ENCODE results near the gene SNTG2. TPM values are rescaled to one million over a fixed set of nuclear protein-coding genes. Genes with fewer than 3 reads are reported as not detected.

SNTG2 gene
- total and polyA plus RNA-seq, 2 of the 13 experiments (the other 11 are each of a cell fraction or from before 2014, with no cell fraction given) = not detected

GRCh38 chr2:1248187-1248586 lies 297.5 kb downstream of the SNTG2 start:
- no peaks in the 10 kb centered on the region for H3K36me3 ChIP-seq (replicated peaks in 1 of 2; ENCODE audit: control insufficient read depth in 1 of 2, insufficient read depth in 2 of 2, low read length in 2 of 2)
- intact Hi-C loops (cut with micrococcal nuclease; ENCODE audit: unreplicated experiment) = loop anchor here (5.0 kb wide), 1 partner anchor 299 kb away; no protein-coding TSS in a partner anchor
- H3K27me3 ChIP-seq (ENCODE audit: control insufficient read depth in 1 of 2, insufficient read depth in 2 of 2, low read length in 2 of 2) = peaks cover 0 to 12% of the 10 kb centered on the region in 2 experiments
- 7% methylated on average over 5 of the region's 5 CpGs for WGBS (ENCODE audit: low lambda C conversion rate)
- H3K9ac ChIP-seq (ENCODE audit: insufficient read depth, low read depth, low read length) = no peak overlapping the region
- no peak for TF ChIP-seq PHB2 (IDR thresholded peaks at IDR 0.05; ENCODE audit: partially characterized antibody)
- no peak for TF ChIP-seq ZNF44 (CRISPR knock-in tag; IDR thresholded peaks at IDR 0.05)
- TF ChIP-seq, protein P1, sequence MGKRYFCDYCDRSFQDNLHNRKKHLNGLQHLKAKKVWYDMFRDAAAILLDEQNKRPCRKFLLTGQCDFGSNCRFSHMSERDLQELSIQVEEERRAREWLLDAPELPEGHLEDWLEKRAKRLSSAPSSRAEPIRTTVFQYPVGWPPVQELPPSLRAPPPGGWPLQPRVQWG (CRISPR knock-in tag; IDR thresholded peaks at IDR 0.05; ENCODE audit: borderline replicate concordance, low read depth) = no peak
- TF ChIP-seq ZSCAN30 (CRISPR knock-in tag; IDR thresholded peaks at IDR 0.05) = no peak
- TF ChIP-seq ZSCAN12 (CRISPR knock-in tag; IDR thresholded peaks at IDR 0.05) = no peak
- TF ChIP-seq ZNF644 (CRISPR knock-in tag; IDR thresholded peaks at IDR 0.05; ENCODE audit: low read depth) = no peak
- TF ChIP-seq, protein P2, sequence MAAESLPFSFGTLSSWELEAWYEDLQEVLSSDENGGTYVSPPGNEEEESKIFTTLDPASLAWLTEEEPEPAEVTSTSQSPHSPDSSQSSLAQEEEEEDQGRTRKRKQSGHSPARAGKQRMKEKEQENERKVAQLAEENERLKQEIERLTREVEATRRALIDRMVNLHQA (CRISPR knock-in tag; IDR thresholded peaks at IDR 0.05) = no peak
- H3K79me2 ChIP-seq (ENCODE audit: insufficient read depth, low read length) = no peaks in the 10 kb centered on the region
- in situ Hi-C loops (cut with HindIII; ENCODE audit: extremely low pct_ligation_motif_present, low pct_unique_long_range_greater_than_20kb) = loop anchor here (10.0 kb wide), 1 partner anchor 297 kb away; no protein-coding TSS in a partner anchor
- ChIA-PET POLR2A (no interaction called here), CTCF (ENCODE audit: low intra/inter-chr PET ratio, low total read pairs) (no interaction called here)
- H4K20me1 ChIP-seq (ENCODE audit: insufficient read depth, low read length) = no peaks in the 10 kb centered on the region
- no peak overlapping the region for H2AFZ ChIP-seq (ENCODE audit: low read length)
- no peak overlapping the region for H3K4me2 ChIP-seq (ENCODE audit: low read depth, low read length)
- FAIRE-seq (no peak), DNase-seq (ENCODE audit: low spot score) (no peak), ATAC-seq (no peak)
- no peaks in the 10 kb centered on the region for H3K9me3 ChIP-seq (ENCODE audit: low read length)
- H3K4me1 ChIP-seq (ENCODE audit: insufficient read depth, low read length) = no peaks in the 10 kb centered on the region
- no TSS peak for BruUV-seq (replicated peaks)
- H3K4me3 ChIP-seq (replicated peaks in 1 of 3; ENCODE audit: insufficient read depth in 1 of 3, low read depth in 2 of 3, low read length in 3 of 3) = no peak overlapping the region
- H3K27ac ChIP-seq (ENCODE audit: extremely low read length, insufficient read depth, low read length) = no peak overlapping the region

DNA sequence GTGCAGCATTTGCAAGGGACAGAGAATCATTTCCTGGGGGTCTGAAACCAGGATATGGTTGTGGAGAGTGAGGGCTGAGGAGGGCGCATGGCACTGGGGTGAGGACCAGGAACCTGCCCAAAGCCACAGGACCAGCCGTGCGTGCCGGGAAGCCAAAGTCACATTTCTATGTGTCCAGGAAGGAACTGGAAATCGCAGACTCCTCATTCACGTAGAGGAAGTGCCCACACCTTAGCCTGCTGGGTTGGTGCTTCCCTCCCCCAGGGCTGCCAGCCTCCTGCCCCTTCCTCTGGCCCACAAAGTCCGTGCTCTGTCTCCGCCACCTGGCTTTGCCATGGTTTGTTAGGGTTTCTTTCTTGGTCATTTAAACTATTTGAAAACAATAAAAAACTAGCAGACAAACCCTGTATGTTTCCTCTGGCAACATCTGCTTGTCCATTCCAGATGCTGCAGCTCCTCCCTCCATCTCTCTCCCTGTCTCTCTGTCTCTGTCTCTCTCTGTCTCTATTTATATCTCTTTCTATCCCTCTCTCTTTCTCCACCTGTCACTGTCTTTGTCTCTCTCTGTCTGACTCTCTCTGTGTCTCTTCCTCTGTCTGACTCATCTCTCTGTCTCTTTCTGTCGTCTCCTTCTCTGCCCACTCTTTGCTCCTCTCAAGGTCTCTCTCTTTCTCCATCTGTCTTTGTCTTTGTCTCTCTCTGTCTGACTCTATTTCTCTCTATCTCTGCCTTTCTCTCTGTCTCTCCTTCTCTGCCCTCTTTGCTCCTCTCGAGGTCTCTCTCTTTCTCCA lies 299.4 kb downstream of the SNTG2 start:
- in situ Hi-C loops (cut with HindIII; ENCODE audit: extremely low pct_ligation_motif_present, low pct_unique_long_range_greater_than_20kb) (loop anchor here (10.0 kb wide), 1 partner anchor 295 kb away; no protein-coding TSS in a partner anchor), intact Hi-C loops (cut with micrococcal nuclease; ENCODE audit: unreplicated experiment) (loop anchor here (5.0 kb wide), 1 partner anchor 297 kb away; no protein-coding TSS in a partner anchor)
- CTCF ChIA-PET (ENCODE audit: low intra/inter-chr PET ratio, low total read pairs) = no interaction called here
- Histone ChIP-seq H3K27ac (ENCODE audit: extremely low read length, insufficient read depth, low read length) (no peak overlapping the region), H2AFZ (ENCODE audit: low read length) (no peak overlapping the region), H3K79me2 (ENCODE audit: insufficient read depth, low read length) (no peaks in the 10 kb centered on the region), H3K4me3 (replicated peaks in 1 of 3; ENCODE audit: insufficient read depth in 1 of 3, low read depth in 2 of 3, low read length in 3 of 3) (no peak overlapping the region), H3K4me1 (ENCODE audit: insufficient read depth, low read length) (no peaks in the 10 kb centered on the region), H3K4me2 (ENCODE audit: low read depth, low read length) (no peak overlapping the region), H3K36me3 (replicated peaks in 1 of 2; ENCODE audit: control insufficient read depth in 1 of 2, insufficient read depth in 2 of 2, low read length in 2 of 2) (no peaks in the 10 kb centered on the region), H3K9me3 (ENCODE audit: low read length) (no peaks in the 10 kb centered on the region), H3K27me3 (ENCODE audit: control insufficient read depth in 1 of 2, insufficient read depth in 2 of 2, low read length in 2 of 2) (peaks cover 0 to 28% of the 10 kb centered on the region in 2 experiments), H3K9ac (ENCODE audit: insufficient read depth, low read depth, low read length) (no peak overlapping the region), H4K20me1 (ENCODE audit: insufficient read depth, low read length) (no peaks in the 10 kb centered on the region)
- ATAC-seq (no peak), DNase-seq (ENCODE audit: low spot score) (no peak), FAIRE-seq (no peak)
- 6% methylated on average over 9 of the region's 10 CpGs for WGBS (ENCODE audit: low lambda C conversion rate)
- no TSS peak for BruUV-seq (replicated peaks)
- TF ChIP-seq, protein P3, sequence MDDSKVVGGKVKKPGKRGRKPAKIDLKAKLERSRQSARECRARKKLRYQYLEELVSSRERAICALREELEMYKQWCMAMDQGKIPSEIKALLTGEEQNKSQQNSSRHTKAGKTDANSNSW (CRISPR knock-in tag; IDR thresholded peaks at IDR 0.05; ENCODE audit: borderline replicate concordance) = no peak
- TF ChIP-seq ARNT (IDR thresholded peaks at IDR 0.05) (0 out of 2 replicates have a peak, but pooled peaks have one; percentile 82), NFRKB (IDR thresholded peaks at IDR 0.05) (0 out of 2 replicates have a peak, but pooled peaks have one; percentile 31), ZNF136 (CRISPR knock-in tag; IDR thresholded peaks at IDR 0.05; ENCODE audit: low read depth) (no peak)
- POLR2A ChIA-PET = no interaction called here
